Measurements from ENCODE around the gene RMND5A.
"Not testable (repeated sequence)": the region's sequence is repeated elsewhere in the genome, so short reads cannot be mapped to it uniquely, and the experiment has no call there.

Gene RMND5A

GRCh38 chr2:86714579-86715173 is 5.4 kb upstream of the RMND5A start:
- DNase-seq (ENCODE audit: low spot score) = not testable (repeated sequence)

- not testable (repeated sequence) for DNase-seq (ENCODE audit: low spot score)
Observed at GRCh38 chr2:86719263-86719636, 841 bp upstream of the RMND5A start.

- peak; percentile 39 for DNase-seq (ENCODE audit: low spot score)
Observed at GRCh38 chr2:86720540-86721320, 639 bp downstream of the RMND5A start.

GRCh38 chr2:86725706-86726105 is 5.6 kb downstream of the RMND5A start:
- DNase-seq (ENCODE audit: low spot score) = not testable (repeated sequence)

- DNase-seq (ENCODE audit: low spot score) = not testable (repeated sequence)
Observed at GRCh38 chr2:86732040-86732525, 12.0 kb downstream of the RMND5A start.

GRCh38 chr2:86732837-86733236 is 12.7 kb downstream of the RMND5A start:
- not testable (repeated sequence) for DNase-seq (ENCODE audit: low spot score)

- DNase-seq (ENCODE audit: low spot score) = not testable (repeated sequence)
Observed at GRCh38 chr2:86733528-86733927, 13.4 kb downstream of the RMND5A start.

GRCh38 chr2:86734896-86735295 is 14.8 kb downstream of the RMND5A start:
- not testable (repeated sequence) for DNase-seq (ENCODE audit: low spot score)

GRCh38 chr2:86739485-86739884 is 19.4 kb downstream of the RMND5A start:
- not testable (repeated sequence) for DNase-seq (ENCODE audit: low spot score)

- not testable (repeated sequence) for DNase-seq (ENCODE audit: low spot score)
Observed at GRCh38 chr2:86739889-86740288, 19.8 kb downstream of the RMND5A start.

- DNase-seq (ENCODE audit: low spot score) = not testable (repeated sequence)
Observed at GRCh38 chr2:86741889-86742498, 21.9 kb downstream of the RMND5A start.

- DNase-seq (ENCODE audit: low spot score) = no peak
Observed at GRCh38 chr2:86744152-86744551, 24.1 kb downstream of the RMND5A start.

- no peak for DNase-seq (ENCODE audit: low spot score)
Observed at GRCh38 chr2:86746939-86747338, 26.8 kb downstream of the RMND5A start.

GRCh38 chr2:86747711-86748639 is 27.9 kb downstream of the RMND5A start:
- DNase-seq (ENCODE audit: low spot score) = no peak

- DNase-seq (ENCODE audit: low spot score) = no peak
Observed at GRCh38 chr2:86750240-86750839, 30.2 kb downstream of the RMND5A start.

GRCh38 chr2:86751778-86752177 is 31.7 kb downstream of the RMND5A start:
- no peak for DNase-seq (ENCODE audit: low spot score)

GRCh38 chr2:86752934-86753333 is 32.8 kb downstream of the RMND5A start:
- DNase-seq (ENCODE audit: low spot score) = no peak

GRCh38 chr2:86753606-86754005 is 33.5 kb downstream of the RMND5A start:
- DNase-seq (ENCODE audit: low spot score) = no peak

- no peak for DNase-seq (ENCODE audit: low spot score)
Observed at GRCh38 chr2:86758405-86758804, 38.3 kb downstream of the RMND5A start.

- DNase-seq (ENCODE audit: low spot score) = no peak
Observed at GRCh38 chr2:86760371-86760770, 40.3 kb downstream of the RMND5A start.

- peak; percentile 31 for DNase-seq (ENCODE audit: low spot score)
Observed at GRCh38 chr2:86764661-86765309, 44.7 kb downstream of the RMND5A start.
